Measurements from ENCODE around the gene AVP. TPM values are rescaled to one million over a fixed set of nuclear protein-coding genes. Genes with fewer than 3 reads are reported as not detected.
"Not testable (repeated sequence)": the region's sequence is repeated elsewhere in the genome, so short reads cannot be mapped to it uniquely, and the experiment has no call there.

Gene AVP, protein sequence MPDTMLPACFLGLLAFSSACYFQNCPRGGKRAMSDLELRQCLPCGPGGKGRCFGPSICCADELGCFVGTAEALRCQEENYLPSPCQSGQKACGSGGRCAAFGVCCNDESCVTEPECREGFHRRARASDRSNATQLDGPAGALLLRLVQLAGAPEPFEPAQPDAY
- not detected for polyA plus RNA-seq (2013, experiment 1 of 2)
- not detected for polyA plus RNA-seq (2013, experiment 2 of 2)

DNA sequence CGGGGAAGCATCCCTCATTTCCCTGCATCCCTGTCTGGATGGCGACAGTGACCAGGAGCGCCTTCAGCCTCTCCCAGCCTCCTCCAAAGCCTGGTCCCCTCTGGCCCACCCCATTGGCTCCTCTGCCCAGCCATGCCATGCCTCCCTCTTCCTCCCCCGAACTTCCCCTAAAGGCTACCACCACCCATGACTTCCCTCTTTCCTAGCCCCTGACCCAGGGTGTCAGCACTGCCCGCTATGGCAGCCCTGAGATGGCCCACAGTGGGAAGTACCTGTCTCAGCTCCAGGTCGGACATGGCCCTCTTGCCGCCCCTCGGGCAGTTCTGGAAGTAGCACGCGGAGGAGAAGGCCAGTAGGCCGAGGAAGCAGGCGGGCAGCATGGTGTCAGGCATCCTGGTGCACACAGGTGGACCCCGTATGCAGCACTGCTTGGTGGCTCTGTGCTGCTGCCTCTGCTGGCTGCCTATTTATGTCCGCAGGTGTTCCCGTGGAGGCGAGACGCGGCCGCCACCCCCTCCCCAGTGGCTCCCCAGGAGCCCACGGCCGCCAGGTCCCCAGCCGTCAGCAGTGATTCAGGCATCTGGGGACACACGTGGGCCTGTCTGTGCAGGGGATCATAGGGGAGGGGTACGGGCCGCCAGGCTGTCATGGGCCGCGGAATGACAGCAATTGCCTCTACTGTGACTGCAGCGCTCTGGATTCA is at the start of gene AVP:
Gene AVP (minus strand): TSS at position 442 of the 703 bp plus-strand sequence. CDS start 50 bp downstream, at position 392.
- H3K4me3 ChIP-seq (ENCODE audit: extremely low read depth, insufficient read depth, low read length, poor library complexity, severe bottlenecking): no peak within 1 kb of the TSS
- no peaks in the 10 kb centered on the region for H3K36me3 ChIP-seq (ENCODE audit: control insufficient read depth, insufficient read depth, low read length)
- H3K4me1 ChIP-seq (ENCODE audit: control insufficient read depth, insufficient read depth, low read length, poor library complexity, severe bottlenecking): peaks cover 7% of the 10 kb centered on the region
- H3K9me3 ChIP-seq (ENCODE audit: control insufficient read depth, low read length): no peaks in the 10 kb centered on the region
- WGBS, 2 experiments (ENCODE audit: insufficient coverage in 2 of 2): 91% methylated on average over 26 to 28 of the region's 28 CpGs
- H3K27ac ChIP-seq (ENCODE audit: low read depth, low read length, severe bottlenecking): no peak within 1 kb of the TSS

DNA sequence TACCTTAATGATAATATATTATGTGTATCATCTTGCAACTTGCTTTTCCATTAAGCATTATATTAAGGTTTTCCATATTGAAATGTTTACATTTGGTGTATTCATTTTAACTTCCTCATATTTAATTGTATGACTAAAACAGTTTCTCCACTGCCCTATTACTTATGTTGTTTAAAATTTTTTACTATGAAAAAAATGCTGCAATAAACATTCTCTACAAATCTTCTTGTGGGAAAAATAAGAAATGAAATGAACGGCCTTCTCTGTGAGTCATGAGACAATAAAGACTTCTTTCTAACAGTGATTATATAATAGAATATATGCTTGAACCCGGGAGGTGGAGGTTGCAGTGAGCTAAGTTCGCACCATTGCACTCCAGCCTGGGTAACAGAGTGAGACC is 49.6 kb upstream of the AVP start:
- Histone ChIP-seq H3K4me1 (ENCODE audit: control insufficient read depth, insufficient read depth, low read length, poor library complexity, severe bottlenecking) (no peaks in the 10 kb centered on the region), H3K27ac (ENCODE audit: low read depth, low read length, severe bottlenecking) (no peak overlapping the region), H3K4me3 (ENCODE audit: extremely low read depth, insufficient read depth, low read length, poor library complexity, severe bottlenecking) (no peak overlapping the region), H3K9me3 (ENCODE audit: control insufficient read depth, low read length) (no peaks in the 10 kb centered on the region), H3K36me3 (ENCODE audit: control insufficient read depth, insufficient read depth, low read length) (peaks cover 9% of the 10 kb centered on the region)
- 83 to 100% methylated on average over 1 of the region's 3 CpGs for WGBS, 2 experiments (ENCODE audit: insufficient coverage in 2 of 2)

DNA sequence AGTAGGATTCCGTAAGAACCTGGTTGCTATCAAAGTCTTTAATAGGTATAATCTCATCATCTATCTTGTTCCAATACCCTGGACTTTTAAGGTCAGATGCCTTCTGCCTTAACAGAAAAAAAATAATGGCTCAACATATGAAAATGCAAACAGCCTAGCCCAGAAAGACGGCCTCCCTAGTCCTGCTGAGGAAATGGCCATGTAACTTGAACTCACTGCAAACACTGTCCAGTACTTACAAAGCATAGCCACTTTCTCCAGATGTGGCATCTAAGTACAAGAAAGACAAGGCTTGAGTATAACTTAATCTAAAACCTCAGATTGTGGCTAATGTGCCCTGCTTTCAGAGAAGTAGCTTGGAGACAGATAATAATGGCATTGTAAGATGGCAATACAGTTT is 48.6 kb upstream of the AVP start:
- Histone ChIP-seq H3K9me3 (ENCODE audit: control insufficient read depth, low read length) (no peaks in the 10 kb centered on the region), H3K36me3 (ENCODE audit: control insufficient read depth, insufficient read depth, low read length) (peaks cover 9% of the 10 kb centered on the region), H3K4me1 (ENCODE audit: control insufficient read depth, insufficient read depth, low read length, poor library complexity, severe bottlenecking) (no peaks in the 10 kb centered on the region), H3K27ac (ENCODE audit: low read depth, low read length, severe bottlenecking) (no peak overlapping the region), H3K4me3 (ENCODE audit: extremely low read depth, insufficient read depth, low read length, poor library complexity, severe bottlenecking) (no peak overlapping the region)
- 80% methylated on average over 1 of the region's 2 CpGs; no CpG with 5 or more reads in 1 of the 2 experiments for WGBS, 2 experiments (ENCODE audit: insufficient coverage in 2 of 2)

DNA sequence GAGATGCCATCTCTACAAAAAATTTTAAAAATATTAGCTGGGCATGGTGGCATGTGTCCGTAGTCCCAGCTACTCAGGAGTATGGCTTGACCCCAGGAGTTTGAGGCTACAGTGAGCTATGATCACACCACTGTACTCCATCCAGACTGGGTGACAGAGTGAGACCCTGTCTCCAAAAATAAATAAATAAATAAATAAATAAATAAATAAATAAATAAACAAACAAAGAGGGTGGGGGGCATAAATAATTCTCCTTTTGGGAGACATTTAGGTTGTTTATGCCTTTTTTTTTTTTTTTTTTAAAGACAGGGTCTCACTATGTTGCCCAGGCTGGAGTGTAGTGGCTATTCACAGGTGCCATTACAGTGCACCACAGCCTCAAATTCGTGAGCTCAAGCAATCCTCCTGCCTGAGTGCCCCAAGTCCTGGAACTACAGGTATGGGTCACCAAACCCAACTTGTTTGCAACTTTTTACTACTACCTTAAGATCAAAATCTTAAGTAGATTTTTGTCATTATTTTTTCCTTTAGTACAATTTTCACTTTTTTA is 45.6 kb upstream of the AVP start:
- 78 to 100% methylated on average over 1 to 2 of the region's 2 CpGs for WGBS, 2 experiments (ENCODE audit: insufficient coverage in 2 of 2)
- Histone ChIP-seq H3K27ac (ENCODE audit: low read depth, low read length, severe bottlenecking) (no peak overlapping the region), H3K4me1 (ENCODE audit: control insufficient read depth, insufficient read depth, low read length, poor library complexity, severe bottlenecking) (no peaks in the 10 kb centered on the region), H3K36me3 (ENCODE audit: control insufficient read depth, insufficient read depth, low read length) (peaks cover 2% of the 10 kb centered on the region), H3K4me3 (ENCODE audit: extremely low read depth, insufficient read depth, low read length, poor library complexity, severe bottlenecking) (no peak overlapping the region), H3K9me3 (ENCODE audit: control insufficient read depth, low read length) (peaks cover 6% of the 10 kb centered on the region)

DNA sequence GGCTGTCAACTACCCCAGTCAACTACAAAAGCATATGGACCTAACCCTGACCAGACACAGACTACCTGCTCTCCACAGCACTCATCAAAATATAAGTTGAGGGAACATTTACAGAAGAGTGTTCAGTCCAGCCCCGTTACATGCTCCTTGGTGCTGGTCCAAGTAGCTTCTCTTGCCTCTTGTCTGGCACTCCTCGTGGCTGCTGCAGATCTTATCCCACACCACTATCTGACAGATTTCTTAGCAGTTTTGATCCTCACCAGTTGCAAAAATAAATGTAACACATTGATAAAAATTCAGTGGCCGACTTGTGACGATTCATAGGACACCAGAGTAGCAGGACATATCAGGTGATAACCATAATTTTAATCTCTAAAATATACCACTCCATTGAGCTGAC is 44.6 kb upstream of the AVP start:
- H3K27ac ChIP-seq (ENCODE audit: low read depth, low read length, severe bottlenecking): no peak overlapping the region
- H3K4me1 ChIP-seq (ENCODE audit: control insufficient read depth, insufficient read depth, low read length, poor library complexity, severe bottlenecking): no peaks in the 10 kb centered on the region
- H3K9me3 ChIP-seq (ENCODE audit: control insufficient read depth, low read length): peaks cover 10% of the 10 kb centered on the region
- no peak overlapping the region for H3K4me3 ChIP-seq (ENCODE audit: extremely low read depth, insufficient read depth, low read length, poor library complexity, severe bottlenecking)
- H3K36me3 ChIP-seq (ENCODE audit: control insufficient read depth, insufficient read depth, low read length): peaks cover 2% of the 10 kb centered on the region
- 94 to 95% methylated on average over 3 to 4 of the region's 4 CpGs for WGBS, 2 experiments (ENCODE audit: insufficient coverage in 2 of 2)

DNA sequence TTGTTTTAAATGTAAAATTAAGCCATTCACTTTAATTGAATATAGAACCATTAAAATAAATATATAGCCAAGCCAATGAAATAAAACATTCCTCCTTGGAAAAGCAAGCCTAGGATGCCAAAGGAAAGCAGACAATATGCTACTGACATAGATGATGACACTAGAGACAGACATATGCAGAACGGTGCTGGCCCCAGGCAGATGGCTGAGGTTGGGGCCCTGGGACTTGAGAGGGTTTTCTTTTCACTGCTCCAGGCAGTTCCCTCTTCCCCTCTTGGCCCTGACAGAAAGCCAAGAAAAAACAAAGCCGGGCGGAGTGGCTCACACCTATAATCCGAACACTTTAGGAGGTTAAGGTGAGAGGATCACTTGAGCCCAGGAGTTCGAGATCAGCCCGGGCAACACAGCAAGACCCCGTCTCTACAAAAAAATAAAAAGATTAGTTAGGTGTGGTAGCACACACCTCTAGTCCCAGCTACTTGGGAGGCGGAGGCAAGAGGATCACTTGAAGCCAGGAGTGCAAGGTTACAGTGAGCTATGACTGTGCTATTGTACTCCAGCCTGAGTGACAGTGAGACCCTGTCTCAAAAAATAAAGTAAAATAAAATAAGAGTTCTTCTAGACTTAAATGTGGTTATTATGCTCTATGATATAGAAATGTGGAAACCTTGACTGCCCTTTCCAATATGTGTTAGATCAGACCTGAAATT is 43.9 kb upstream of the AVP start:
- peaks cover 4% of the 10 kb centered on the region for H3K36me3 ChIP-seq (ENCODE audit: control insufficient read depth, insufficient read depth, low read length)
- H3K4me1 ChIP-seq (ENCODE audit: control insufficient read depth, insufficient read depth, low read length, poor library complexity, severe bottlenecking): no peaks in the 10 kb centered on the region
- peaks cover 13% of the 10 kb centered on the region for H3K9me3 ChIP-seq (ENCODE audit: control insufficient read depth, low read length)
- H3K27ac ChIP-seq (ENCODE audit: low read depth, low read length, severe bottlenecking): no peak overlapping the region
- 94 to 98% methylated on average over 4 to 6 of the region's 8 CpGs for WGBS, 2 experiments (ENCODE audit: insufficient coverage in 2 of 2)
- no peak overlapping the region for H3K4me3 ChIP-seq (ENCODE audit: extremely low read depth, insufficient read depth, low read length, poor library complexity, severe bottlenecking)

DNA sequence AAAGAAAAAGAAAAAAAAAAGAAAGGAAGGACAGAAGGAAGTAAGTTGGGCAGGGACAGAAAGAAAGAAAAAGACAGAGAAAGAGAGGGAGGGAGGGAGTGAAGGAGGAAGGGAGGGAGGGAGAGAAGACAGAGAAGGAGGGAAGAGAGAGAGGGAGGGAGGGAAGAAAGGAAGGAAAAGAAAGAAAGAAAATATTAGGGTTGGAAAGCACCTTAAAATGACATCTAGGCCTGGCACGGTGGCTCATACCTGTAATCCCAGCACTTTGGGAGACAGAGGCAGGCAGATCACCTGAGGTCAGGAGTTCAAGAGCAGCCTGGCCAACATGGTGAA is 42.0 kb upstream of the AVP start:
- H3K4me3 ChIP-seq (ENCODE audit: extremely low read depth, insufficient read depth, low read length, poor library complexity, severe bottlenecking): no peak overlapping the region
- no peaks in the 10 kb centered on the region for H3K4me1 ChIP-seq (ENCODE audit: control insufficient read depth, insufficient read depth, low read length, poor library complexity, severe bottlenecking)
- peaks cover 21% of the 10 kb centered on the region for H3K9me3 ChIP-seq (ENCODE audit: control insufficient read depth, low read length)
- 90 to 91% methylated on average over 1 of the region's 1 CpG for WGBS, 2 experiments (ENCODE audit: insufficient coverage in 2 of 2)
- no peak overlapping the region for H3K27ac ChIP-seq (ENCODE audit: low read depth, low read length, severe bottlenecking)
- H3K36me3 ChIP-seq (ENCODE audit: control insufficient read depth, insufficient read depth, low read length): peaks cover 23% of the 10 kb centered on the region

DNA sequence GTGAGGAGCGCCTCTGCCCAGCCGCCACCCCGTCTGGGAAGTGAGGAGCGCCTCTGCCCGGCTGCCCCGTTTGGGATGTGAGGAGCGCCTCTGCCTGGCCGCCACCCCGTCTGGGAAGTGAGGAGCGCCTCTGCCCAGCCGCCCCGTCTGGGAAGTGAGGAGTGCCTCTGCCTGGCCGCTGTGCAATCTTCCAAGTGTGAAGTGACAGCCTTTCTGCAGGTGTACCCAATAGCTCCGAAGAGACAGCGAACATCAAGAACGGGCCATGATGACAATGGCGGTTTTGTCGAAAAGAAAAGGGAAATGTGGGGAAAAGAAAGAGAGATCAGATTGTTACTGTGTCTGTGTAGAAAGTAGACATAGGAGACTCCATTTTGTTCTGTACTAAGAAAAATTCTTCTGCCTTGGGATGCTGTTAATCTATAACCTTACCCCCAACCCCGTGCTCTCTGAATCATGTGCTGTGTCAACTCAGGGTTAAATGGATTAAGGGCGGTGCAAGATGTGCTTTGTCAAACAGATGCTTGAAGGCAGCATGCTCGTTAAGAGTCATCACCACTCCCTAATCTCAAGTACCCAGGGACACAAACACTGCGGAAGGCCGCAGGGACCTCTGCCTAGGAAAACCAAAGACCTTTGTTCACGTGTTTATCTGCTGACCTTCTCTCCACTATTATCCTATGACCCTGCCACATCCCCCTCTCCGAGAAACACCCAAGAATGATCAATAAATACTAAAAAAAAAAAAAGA is 41.4 kb upstream of the AVP start:
- not testable (repeated sequence) for H3K27ac ChIP-seq (ENCODE audit: low read depth, low read length, severe bottlenecking); H3K4me3 ChIP-seq (ENCODE audit: extremely low read depth, insufficient read depth, low read length, poor library complexity, severe bottlenecking); H3K4me1 ChIP-seq (ENCODE audit: control insufficient read depth, insufficient read depth, low read length, poor library complexity, severe bottlenecking)
- Histone ChIP-seq H3K36me3 (ENCODE audit: control insufficient read depth, insufficient read depth, low read length) (peaks cover 28% of the 10 kb centered on the region), H3K9me3 (ENCODE audit: control insufficient read depth, low read length) (peaks cover 21% of the 10 kb centered on the region)
- WGBS, 2 experiments (ENCODE audit: insufficient coverage in 2 of 2): 97 to 100% methylated on average over 8 to 17 of the region's 25 CpGs

DNA sequence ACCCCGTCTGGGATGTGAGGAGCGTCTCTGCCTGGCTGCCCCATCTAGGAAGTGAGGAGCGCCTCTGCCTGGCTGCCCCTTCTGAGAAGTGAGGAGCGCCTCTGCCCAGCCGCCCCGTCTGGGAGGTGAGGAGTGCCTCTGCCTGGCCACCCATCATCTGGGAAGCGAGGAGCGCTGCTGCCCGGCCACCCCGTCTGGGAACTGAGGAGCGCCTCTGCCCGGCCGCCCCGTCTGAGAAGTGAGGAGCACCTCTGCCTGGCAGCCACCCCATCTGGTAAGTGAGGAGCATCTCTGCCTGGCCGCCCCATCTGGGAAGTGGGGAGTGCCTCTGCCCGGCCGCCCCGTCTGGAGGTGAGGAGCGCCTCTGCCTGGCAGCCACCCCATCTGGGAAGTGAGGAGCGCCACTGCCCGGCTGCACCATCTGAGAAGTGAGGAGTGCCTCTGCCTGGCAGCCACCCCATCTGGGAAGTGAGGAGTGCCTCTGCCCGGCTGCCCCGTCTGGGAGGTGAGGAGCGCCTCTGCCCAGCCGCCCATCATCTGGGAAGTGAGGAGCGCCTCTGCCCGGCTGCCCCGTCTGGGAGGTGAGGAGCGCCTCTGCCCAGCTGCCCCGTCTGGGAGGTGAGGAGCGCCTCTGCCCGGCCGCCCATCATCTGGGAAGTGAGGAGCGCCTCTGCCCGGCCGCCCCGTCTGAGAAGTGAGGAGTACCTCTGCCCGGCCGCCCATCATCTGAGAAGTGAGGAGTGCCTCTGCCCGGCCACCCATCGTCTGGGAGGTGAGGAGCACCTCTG is 40.4 kb upstream of the AVP start:
- H3K27ac ChIP-seq (ENCODE audit: low read depth, low read length, severe bottlenecking): not testable (repeated sequence)
- peaks cover 34% of the 10 kb centered on the region for H3K36me3 ChIP-seq (ENCODE audit: control insufficient read depth, insufficient read depth, low read length)
- 95 to 98% methylated on average over 38 to 41 of the region's 41 CpGs for WGBS, 2 experiments (ENCODE audit: insufficient coverage in 2 of 2)

DNA sequence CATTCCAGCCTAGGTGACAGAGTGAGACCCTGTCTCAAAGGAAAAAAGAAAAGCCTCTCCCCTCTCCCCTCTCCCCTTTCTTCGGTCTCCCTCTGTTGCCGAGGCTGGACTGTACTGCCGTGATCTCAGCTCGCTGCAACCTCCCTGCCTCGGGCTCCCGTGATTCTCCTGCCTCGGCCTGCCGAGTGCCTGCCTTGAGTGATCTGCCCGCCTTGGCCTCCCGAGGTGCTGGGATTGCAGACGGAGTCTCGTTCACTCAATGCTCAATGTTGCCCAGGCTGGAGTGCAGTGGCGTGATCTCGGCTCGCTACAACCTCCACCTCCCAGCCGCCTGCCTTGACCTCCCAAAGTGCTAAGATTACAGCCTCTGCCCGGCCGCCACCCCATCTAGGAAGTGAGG is 39.6 kb upstream of the AVP start:
- not testable (repeated sequence) for H3K4me3 ChIP-seq (ENCODE audit: extremely low read depth, insufficient read depth, low read length, poor library complexity, severe bottlenecking); H3K4me1 ChIP-seq (ENCODE audit: control insufficient read depth, insufficient read depth, low read length, poor library complexity, severe bottlenecking); H3K27ac ChIP-seq (ENCODE audit: low read depth, low read length, severe bottlenecking)
- Histone ChIP-seq H3K36me3 (ENCODE audit: control insufficient read depth, insufficient read depth, low read length) (peaks cover 38% of the 10 kb centered on the region), H3K9me3 (ENCODE audit: control insufficient read depth, low read length) (peaks cover 21% of the 10 kb centered on the region)
- WGBS, 2 experiments (ENCODE audit: insufficient coverage in 2 of 2): 90 to 98% methylated on average over 2 to 10 of the region's 18 CpGs

More for the DNA sequence above, 40.4 kb upstream of the AVP start:
- H3K4me3 ChIP-seq (ENCODE audit: extremely low read depth, insufficient read depth, low read length, poor library complexity, severe bottlenecking); H3K4me1 ChIP-seq (ENCODE audit: control insufficient read depth, insufficient read depth, low read length, poor library complexity, severe bottlenecking): not testable (repeated sequence)
- peaks cover 21% of the 10 kb centered on the region for H3K9me3 ChIP-seq (ENCODE audit: control insufficient read depth, low read length)
